HCT116 (cell line): ENCODE results near the gene RSPO4. TPM values are rescaled to one million over a fixed set of nuclear protein-coding genes. Genes with fewer than 3 reads are reported as not detected.

Experiments used
- ATAC-seq: fragments of 200-7000 bp; cut with Tn5 transposase; 2 replicates; pipeline ENCODE4 v1.9.1; 2020; ENCODE audit warnings: mild to moderate bottlenecking, moderate library complexity
- BruUV-seq: library from RNA; stranded (reverse); fragments of 400-500 nt; replicated peaks from 2 replicates; lab custom pipeline; 2021; lab: Mats Ljungman, UMichigan
- CTCF ChIA-PET: fragments of 300-600 bp; sonication (Branson Sonifier 250); formaldehyde crosslinking; loops from one replicate; lab custom pipeline; 2021; ENCODE audit warnings: antibody characterized with exemption; lab: Charles Lee
- POLR2A ChIA-PET: fragments of 300-600, 350-600 bp; sonication (Branson Sonifier 250); formaldehyde crosslinking; loops from one replicate; lab custom pipeline; 2021; ENCODE audit warnings: antibody characterized with exemption; lab: Charles Lee
- RAD21 ChIA-PET, 2 experiments: fragments of 300-600 bp; sonication (Branson Sonifier 250); formaldehyde crosslinking; loops; one replicate each; lab custom pipeline; 2023; ENCODE audit warnings: low total read pairs in 2 of 2; ENCODE audit not compliant: uncharacterized antibody in 2 of 2, unreplicated experiment in 2 of 2, low non-redundant PET in 1 of 2; lab: Charles Lee
- DNase-seq: peaks from one replicate; pipeline ENCODE4 v3.0.0-alpha.2; 2010; ENCODE audit warnings: low read depth, low spot score
- H2AFZ ChIP-seq: fragments of 200-600 bp; shearing (Covaris generic), sonication (generic); 2 replicates; pipeline ENCODE4 v1.6.1; 2017; ENCODE audit warnings: low read depth, mixed run types, mixed read lengths, antibody characterized with exemption, low read length; ENCODE audit not compliant: poor library complexity, severe bottlenecking
- H3K27ac ChIP-seq: 2 replicates; pipeline ENCODE4 v1.5.1; 2012; ENCODE audit warnings: low read depth, low read length
- H3K27me3 ChIP-seq: fragments of 200-600 bp; sonication (generic); 2 replicates; pipeline ENCODE4 v1.6.1; 2016; ENCODE audit warnings: mixed run types, low read length, mixed read lengths; ENCODE audit not compliant: insufficient read depth
- H3K36me3 ChIP-seq, 2 experiments: fragments of 200-500 bp in 1 of 2; fragments of 200-600 bp in 1 of 2; sonication (Bioruptor generic) in 1 of 2; sonication (generic) in 1 of 2; 2 replicates each; pipeline versions ENCODE4 v1.5.1 to v1.6.1; 2014 to 2016; ENCODE audit warnings: low read length in 2 of 2, inconsistent platforms in 1 of 2, mixed read lengths in 1 of 2, mixed run types in 1 of 2; ENCODE audit not compliant: insufficient read depth in 2 of 2, control insufficient read depth in 1 of 2
- H3K4me1 ChIP-seq, 2 experiments: fragments of 200-600 bp in 1 of 2; sonication (generic) in 1 of 2; 2 replicates each; pipeline versions ENCODE4 v1.5.1 to v1.6.1; 2012 to 2017; ENCODE audit warnings: low read length in 2 of 2, inconsistent platforms in 1 of 2, mild to moderate bottlenecking in 1 of 2, mixed read lengths in 1 of 2, mixed run types in 1 of 2, moderate library complexity in 1 of 2; ENCODE audit not compliant: insufficient read depth in 2 of 2, control insufficient read depth in 1 of 2
- H3K4me2 ChIP-seq: fragments of 200-600 bp; sonication (generic); 2 replicates; pipeline ENCODE4 v1.6.1; 2017; ENCODE audit warnings: mixed run types, low read length, mixed read lengths
- H3K4me3 ChIP-seq, 2 experiments: fragments of 200-600 bp in 1 of 2; sonication (generic) in 1 of 2; replicated peaks in 1 of 2; 2 replicates each; pipeline ENCODE4 v1.5.1; 2011 to 2016; ENCODE audit warnings: low read length in 2 of 2, control low read depth in 1 of 2, low read depth in 1 of 2, mild to moderate bottlenecking in 1 of 2, mixed read lengths in 1 of 2, mixed run types in 1 of 2
- H3K79me2 ChIP-seq: fragments of 200-600 bp; sonication (generic); 2 replicates; pipeline ENCODE4 v1.6.1; 2017; ENCODE audit warnings: mild to moderate bottlenecking, mixed run types, low read length, moderate library complexity, mixed read lengths; ENCODE audit not compliant: insufficient read depth
- H3K9ac ChIP-seq: fragments of 200-600 bp; sonication (generic); 2 replicates; pipeline ENCODE4 v1.6.1; 2016; ENCODE audit warnings: low read length, mixed read lengths
- H3K9me2 ChIP-seq: fragments of 200-600 bp; sonication (generic), shearing (Covaris generic); 2 replicates; pipeline ENCODE4 v1.6.1; 2017; ENCODE audit warnings: mixed run types, mild to moderate bottlenecking, moderate library complexity; ENCODE audit not compliant: insufficient read depth
- H3K9me3 ChIP-seq, 2 experiments: fragments of 200-500 bp in 1 of 2; fragments of 200-600 bp in 1 of 2; sonication (Bioruptor generic) in 1 of 2; sonication (generic) in 1 of 2; 2 replicates each; pipeline ENCODE4 v1.6.1; 2014 to 2017; ENCODE audit warnings: low read length in 2 of 2, mixed read lengths in 2 of 2, inconsistent platforms in 1 of 2, low read depth in 1 of 2, mild to moderate bottlenecking in 1 of 2, mixed run types in 1 of 2, moderate library complexity in 1 of 2; ENCODE audit not compliant: control insufficient read depth in 1 of 2, insufficient read depth in 1 of 2
- H4K20me1 ChIP-seq: fragments of 200-600 bp; sonication (generic), shearing (Covaris generic); 2 replicates; pipeline ENCODE4 v1.6.1; 2017; ENCODE audit warnings: mixed run types, mild to moderate bottlenecking, moderate library complexity; ENCODE audit not compliant: insufficient read depth
- ATF3 ChIP-seq: IDR thresholded peaks from 2 replicates; pipeline ENCODE4 v1.6.1; 2012
- CEBPB ChIP-seq: IDR thresholded peaks from 2 replicates; pipeline ENCODE4 v1.6.1; 2012; ENCODE audit warnings: low read depth
- CTCF ChIP-seq, 3 experiments: fragments of 200-600 bp in 1 of 3; sonication (generic) in 1 of 3; IDR thresholded peaks in 2 of 3; conservative IDR thresholded peaks in 1 of 3; 2 replicates each; pipeline ENCODE4 v1.5.1; 2012 to 2017; ENCODE audit warnings: low read depth in 2 of 3, low read length in 2 of 3, antibody characterized with exemption in 1 of 3, borderline replicate concordance in 1 of 3, control low read depth in 1 of 3, mild to moderate bottlenecking in 1 of 3, mixed read lengths in 1 of 3, mixed run types in 1 of 3, moderate library complexity in 1 of 3; ENCODE audit not compliant: insufficient read depth in 1 of 3
- ELF1 ChIP-seq: IDR thresholded peaks from 2 replicates; pipeline ENCODE4 v1.6.1; 2012; ENCODE audit warnings: low read depth, borderline replicate concordance
- JUND ChIP-seq: IDR thresholded peaks from 2 replicates; pipeline ENCODE4 v1.6.1; 2012
- POLR2A ChIP-seq: IDR thresholded peaks from 2 replicates; pipeline ENCODE4 v1.7.0; 2011; ENCODE audit warnings: borderline replicate concordance; ENCODE audit not compliant: insufficient read depth, insufficient read length; ENCODE audit errors: extremely low read depth
- POLR2AphosphoS5 ChIP-seq: IDR thresholded peaks from 2 replicates; pipeline ENCODE4 v1.6.1; 2011; ENCODE audit warnings: mild to moderate bottlenecking, low read depth, low read length, moderate library complexity
- SP1 ChIP-seq: IDR thresholded peaks from 2 replicates; pipeline ENCODE4 v1.6.1; 2012; ENCODE audit warnings: low read depth
- TCF7L2 ChIP-seq: IDR thresholded peaks from 2 replicates; pipeline ENCODE4 v1.7.0; 2011; ENCODE audit warnings: borderline replicate concordance, inconsistent platforms; ENCODE audit not compliant: insufficient read depth, insufficient read length; ENCODE audit errors: extremely low read depth
- intact Hi-C: fragments of 100-400 bp; cut with micrococcal nuclease; formaldehyde crosslinking; loops from 2 replicates; pipeline ENCODE4 v1.10.0; 2022
- total RNA-seq: library from RNA; stranded (reverse); gene quantifications from one replicate; pipeline ENCODE4 v1.2.1, GENCODE V29; 2021; ENCODE audit not compliant: unreplicated experiment

RSPO4 gene
- total RNA-seq, 1 experiment from 2014 or later = 0.84 TPM

- no peaks in the 10 kb centered on the region for H3K79me2 ChIP-seq
- H2AFZ ChIP-seq = no peak overlapping the region
- H3K27ac ChIP-seq = no peak overlapping the region
- H4K20me1 ChIP-seq = no peaks in the 10 kb centered on the region
- no peak for DNase-seq
- intact Hi-C loops = no loop called here
- no peaks in the 10 kb centered on the region for H3K9me2 ChIP-seq
- H3K4me1 ChIP-seq = no peaks in the 10 kb centered on the region
- no peak overlapping the region for H3K9ac ChIP-seq
- ChIA-PET POLR2A (no interaction called here), RAD21 (no interaction called here), CTCF (no interaction called here)
- TF ChIP-seq POLR2A (no peak), ELF1 (no peak), SP1 (no peak), JUND (no peak), POLR2AphosphoS5 (no peak), CTCF (IDR thresholded peaks at IDR 0.05 in 2 of 3, conservative IDR thresholded peaks at IDR 0.05 in 1 of 3; ENCODE audit: borderline replicate concordance in 1 of 3, insufficient read depth in 1 of 3, low read depth in 2 of 3, low read length in 2 of 3) (no peak), CEBPB (no peak), ATF3 (no peak), TCF7L2 (no peak)
- no peaks in the 10 kb centered on the region for H3K9me3 ChIP-seq
- no peak for ATAC-seq
- BruUV-seq = no TSS peak
- H3K4me3 ChIP-seq = no peak overlapping the region
- H3K36me3 ChIP-seq = no peaks in the 10 kb centered on the region
- H3K4me2 ChIP-seq = no peak overlapping the region
- 0 out of 2 replicates have a peak, but pooled peaks cover 4% of the 10 kb centered on the region for H3K27me3 ChIP-seq
Measured at GRCh38 chr20:1013566-1014340, 11.6 kb upstream of the RSPO4 start.
